Stimulated activated CD8-positive, alpha-beta memory T cell treated with anti-CD3 and anti-CD28 coated beads, Interleukin-7, amount 100 ng/mL, for 24 hours (primary cell): ENCODE measurements around the gene CCNT1.
"Not testable (repeated sequence)": the region's sequence is repeated elsewhere in the genome, so short reads cannot be mapped to it uniquely, and the experiment has no call there.

ENCODE experiments used
- DNase-seq: peaks from one replicate; pipeline ENCODE4 v3.0.0-alpha.2; 2020; ENCODE audit warnings: low read depth

CCNT1 gene

GRCh38 chr12:48691826-48692487, 24.6 kb downstream of the CCNT1 start:
- no peak for DNase-seq

DNA sequence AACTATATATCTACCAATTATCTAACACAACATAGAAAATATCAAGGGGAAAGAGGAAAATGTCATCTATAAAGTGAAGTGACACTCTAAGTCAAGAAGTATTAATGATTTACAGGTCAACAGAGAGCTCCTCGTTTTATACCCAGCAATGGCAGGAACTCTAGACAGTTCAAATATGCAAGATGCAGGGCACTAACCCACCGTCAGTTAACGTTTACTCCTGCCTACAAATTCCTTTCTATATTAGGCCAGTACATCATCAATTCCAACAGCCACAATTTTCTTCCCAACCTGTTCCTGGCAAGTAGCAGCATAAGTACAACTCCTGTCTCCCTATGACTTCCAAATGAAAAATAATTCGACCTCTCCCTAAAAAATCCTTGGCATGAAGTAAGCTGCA, 25.5 kb downstream of the CCNT1 start:
- no peak for DNase-seq

- no peak for DNase-seq
These were observed 26.1 kb downstream of the CCNT1 start for GRCh38 chr12:48690436-48690835.

- no peak for DNase-seq
These were observed 27.7 kb downstream of the CCNT1 start for GRCh38 chr12:48688836-48689235.

DNA sequence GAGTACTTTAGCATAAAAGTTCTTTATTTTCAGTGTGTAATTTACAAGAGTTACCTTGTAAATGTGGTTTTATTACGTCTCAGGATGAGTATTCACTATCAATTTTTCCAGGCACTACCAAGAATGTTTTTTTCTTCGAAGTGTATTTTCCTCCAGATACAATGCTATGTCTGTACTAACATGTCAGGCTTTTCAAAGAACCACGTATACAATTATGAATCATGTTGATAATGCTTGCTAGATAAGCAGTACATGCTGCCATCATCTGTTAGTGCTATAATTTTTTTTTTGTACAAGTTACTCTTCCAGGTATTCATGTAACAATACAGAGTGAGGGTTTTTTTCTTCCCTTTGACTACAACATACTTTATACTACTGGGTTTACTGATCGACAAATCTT, 28.9 kb downstream of the CCNT1 start:
- DNase-seq, result no peak

DNA sequence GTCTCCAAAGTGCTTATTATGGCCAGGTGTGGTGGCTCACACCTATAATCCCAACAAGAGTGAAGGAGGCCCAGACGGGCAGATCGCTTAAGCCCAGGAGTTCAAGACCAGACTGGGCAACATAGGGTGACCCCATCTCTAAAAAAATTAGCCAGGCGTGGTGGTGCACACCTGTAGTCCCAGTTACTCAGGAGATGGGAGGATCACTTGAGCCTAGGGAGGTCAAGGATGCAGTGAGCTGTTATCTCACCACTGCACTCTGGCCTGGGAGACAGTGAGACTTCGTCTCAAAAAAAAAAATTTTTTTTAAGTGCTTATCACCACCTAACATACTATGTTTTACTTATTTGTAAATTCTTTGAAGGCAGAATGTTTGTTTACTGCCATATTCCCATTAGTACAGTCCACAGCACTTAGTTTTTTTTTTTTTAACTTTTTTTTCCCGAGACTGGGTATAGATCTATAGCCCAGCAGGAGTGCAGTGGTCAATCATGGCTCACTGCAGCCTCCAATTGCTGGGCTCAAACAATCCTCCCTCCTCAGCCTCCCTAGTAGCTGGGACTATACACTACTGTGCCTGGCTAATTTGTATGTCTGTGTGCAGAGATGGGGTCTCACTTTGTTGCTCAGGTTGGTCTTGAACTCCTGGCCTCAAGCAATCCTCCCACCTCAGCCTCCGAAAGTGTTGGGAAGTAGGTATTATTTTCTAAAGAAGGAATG, 29.7 kb downstream of the CCNT1 start:
- no peak for DNase-seq

- no peak for DNase-seq
These were observed 30.4 kb downstream of the CCNT1 start for GRCh38 chr12:48686037-48686595.

DNA sequence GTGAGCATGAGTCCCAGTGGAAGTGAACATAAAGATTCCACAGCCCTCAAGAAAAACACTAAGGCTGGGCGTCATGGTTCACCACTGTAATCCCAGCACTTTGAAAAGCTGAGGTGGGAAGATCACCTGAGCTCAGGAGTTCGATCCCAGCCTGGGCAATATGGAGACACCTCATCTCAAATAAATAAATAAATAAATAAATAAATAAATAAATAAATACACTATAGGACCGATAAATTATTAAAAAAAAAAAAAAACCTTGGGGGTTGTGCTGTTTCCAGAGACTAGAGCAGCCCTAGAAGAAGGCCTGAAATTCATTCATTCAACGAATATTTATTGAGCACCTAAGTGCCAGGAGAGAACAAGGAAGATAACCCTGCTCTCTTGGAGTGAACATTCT, 33.0 kb downstream of the CCNT1 start:
- no peak for DNase-seq

DNA sequence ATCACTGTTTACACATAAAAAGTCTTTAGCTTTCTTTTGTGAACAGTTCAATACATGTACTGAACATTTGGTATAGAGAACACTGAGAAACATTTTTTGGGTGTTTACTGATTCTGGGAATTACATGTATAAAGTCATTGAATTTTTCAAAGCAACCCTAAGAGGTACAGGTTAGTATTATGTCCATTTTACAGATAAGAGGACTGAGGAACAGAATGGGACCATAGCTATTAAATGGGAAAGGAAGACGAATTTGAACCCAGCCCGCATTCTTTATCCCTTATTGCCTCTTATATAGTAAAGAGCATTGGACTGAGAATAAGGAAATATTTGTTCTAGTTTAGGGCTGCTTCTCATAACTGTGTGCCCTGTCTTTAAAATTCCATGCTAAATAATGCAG, 33.6 kb downstream of the CCNT1 start:
- DNase-seq, result no peak

DNA sequence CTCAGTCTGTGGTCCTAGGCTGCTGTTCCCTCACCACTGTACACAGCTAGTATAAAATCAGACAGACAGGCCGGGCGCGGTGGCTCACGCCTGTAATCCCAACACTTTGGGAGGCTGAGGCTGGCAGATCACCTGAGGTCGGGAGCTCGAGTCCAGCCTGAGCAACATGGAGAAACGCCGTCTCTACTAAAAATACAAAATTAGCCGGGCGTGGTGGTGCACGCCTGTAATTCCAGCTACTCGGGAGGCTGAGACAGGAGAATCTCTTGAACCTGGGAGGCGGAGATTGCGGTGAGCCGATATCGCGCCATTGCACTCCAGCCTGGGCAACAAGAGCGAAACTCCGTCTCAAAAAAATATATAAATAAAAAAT, 34.0 kb downstream of the CCNT1 start:
- not testable (repeated sequence) for DNase-seq

GRCh38 chr12:48681710-48682532, 34.6 kb downstream of the CCNT1 start, which contains the start of gene KANSL2:
KANSL2 (minus strand) TSS chr12:48682238; CDS start chr12:48681632, 606 bp downstream.
- peak; percentile 92 for DNase-seq

- DNase-seq, result no peak
These were observed 35.2 kb downstream of the CCNT1 start for GRCh38 chr12:48681399-48681709.

DNA sequence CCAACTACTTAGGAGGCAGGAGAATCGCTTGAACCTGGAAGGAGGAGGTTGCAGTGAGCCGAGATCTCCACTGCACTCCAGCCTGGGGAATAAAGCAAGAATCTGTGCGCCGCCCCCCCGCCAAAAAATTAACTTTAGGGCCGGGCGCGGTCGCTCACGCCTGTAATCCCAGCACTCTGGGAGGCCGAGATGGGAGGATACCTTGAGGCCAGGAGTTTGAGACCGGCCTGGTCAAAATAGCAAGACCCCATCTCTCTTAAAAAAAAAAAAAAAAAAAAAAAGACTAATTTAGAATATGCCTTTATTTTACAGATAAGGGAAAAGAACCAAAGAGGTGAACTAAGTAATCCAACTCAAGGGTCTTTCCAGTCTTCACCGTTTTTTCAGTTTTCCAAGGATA, 35.6 kb downstream of the CCNT1 start:
- DNase-seq, result no peak

DNA sequence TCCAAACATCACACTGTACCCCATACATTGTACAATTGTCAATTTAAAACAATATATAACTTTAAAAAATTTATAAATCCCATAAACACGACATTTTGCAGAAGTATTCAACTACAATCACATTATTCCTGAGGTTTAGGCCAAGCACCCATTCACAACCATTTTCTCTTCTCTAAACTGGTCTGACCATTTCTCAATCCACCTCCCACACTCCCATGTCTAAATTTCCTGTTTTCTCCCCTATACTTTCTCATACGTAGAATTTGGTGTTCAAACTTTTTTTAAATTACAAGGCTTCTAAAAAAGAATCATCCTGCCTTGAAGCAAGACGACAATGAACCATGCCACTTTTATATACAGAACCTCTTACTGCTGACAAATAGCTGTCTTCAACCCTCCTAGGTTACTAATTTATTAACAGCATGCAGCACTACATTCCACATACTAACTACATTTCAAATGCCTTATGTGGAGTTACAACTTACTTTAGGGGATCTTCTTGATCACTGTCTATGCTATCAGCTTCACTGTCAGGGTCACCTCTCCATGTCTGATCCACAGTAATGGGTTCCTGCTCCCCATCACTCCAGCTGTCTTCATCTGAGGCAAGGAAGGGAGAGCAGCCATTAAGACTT, 37.8 kb downstream of the CCNT1 start:
- no peak for DNase-seq

DNA sequence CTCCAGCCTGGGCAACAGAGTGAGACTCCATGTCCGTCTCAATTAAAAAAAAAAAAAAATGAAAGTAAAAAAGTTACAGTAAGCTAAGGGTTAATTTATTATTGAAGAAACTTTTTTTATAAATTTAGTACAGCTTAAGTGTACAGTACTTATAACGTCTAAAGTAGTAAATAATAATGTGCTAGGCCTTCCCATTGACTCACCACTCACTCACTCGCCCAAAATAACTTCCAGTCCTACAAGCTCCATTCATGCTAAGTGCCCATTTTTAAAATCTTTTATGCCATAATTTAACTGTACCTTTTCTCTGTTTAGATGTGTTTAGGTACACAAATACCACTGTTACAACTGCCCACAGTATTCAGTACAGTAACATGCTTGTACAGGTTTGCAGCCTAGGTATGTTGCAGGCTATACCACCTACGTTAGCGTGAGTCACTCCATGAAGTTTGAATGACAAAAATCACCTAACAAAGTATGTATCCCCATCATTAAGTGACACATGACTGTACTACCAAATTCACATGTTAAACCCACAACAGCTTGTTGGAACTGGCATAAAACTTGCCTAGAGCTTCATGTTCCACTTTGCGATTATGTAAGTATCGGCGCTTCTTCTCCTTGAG, 45.2 kb downstream of the CCNT1 start:
- DNase-seq, result no peak

- DNase-seq, result no peak
These were observed 47.5 kb downstream of the CCNT1 start for GRCh38 chr12:48668996-48669395.

GRCh38 chr12:48659863-48660262, 56.6 kb downstream of the CCNT1 start:
- no peak for DNase-seq

DNA sequence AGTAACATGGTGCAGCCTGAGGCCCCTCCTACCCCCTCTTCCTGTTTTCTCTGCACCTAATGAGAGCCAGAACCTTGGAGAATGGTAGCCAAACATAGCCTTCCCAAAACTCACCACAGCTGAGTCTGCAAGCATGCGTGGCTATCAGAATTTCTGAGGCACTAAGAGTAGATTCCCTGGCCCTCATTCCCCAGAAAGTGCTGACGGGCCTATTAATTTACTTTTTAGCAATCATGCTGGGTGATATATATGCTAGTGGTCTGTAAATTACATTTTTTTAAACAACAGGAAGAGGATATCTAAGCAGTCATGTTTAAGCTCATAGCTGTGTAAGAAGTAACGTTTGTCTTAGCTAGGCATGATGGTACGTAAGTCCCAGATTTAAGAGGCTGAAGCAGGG, 64.8 kb downstream of the CCNT1 start:
- no peak for DNase-seq

GRCh38 chr12:48645354-48645753, 71.2 kb downstream of the CCNT1 start:
- DNase-seq, result not testable (repeated sequence)

DNA sequence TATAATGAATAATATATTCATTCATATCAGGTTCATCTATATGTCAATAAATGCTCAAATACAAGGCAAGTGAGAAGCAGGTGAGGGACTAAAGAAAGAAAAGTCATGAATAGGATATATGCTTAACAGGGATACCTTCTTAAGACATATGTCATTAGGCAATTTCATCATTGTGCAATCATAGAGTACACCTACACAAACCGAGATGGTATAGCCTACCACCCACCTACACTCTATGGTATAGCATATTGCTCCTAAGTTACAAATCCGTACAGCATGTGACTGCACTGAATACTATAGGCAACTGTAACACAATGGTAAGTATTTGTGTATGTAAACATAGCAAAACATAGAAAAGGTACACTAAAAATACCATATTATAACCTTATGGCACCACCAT, 73.5 kb downstream of the CCNT1 start:
- no peak for DNase-seq

DNA sequence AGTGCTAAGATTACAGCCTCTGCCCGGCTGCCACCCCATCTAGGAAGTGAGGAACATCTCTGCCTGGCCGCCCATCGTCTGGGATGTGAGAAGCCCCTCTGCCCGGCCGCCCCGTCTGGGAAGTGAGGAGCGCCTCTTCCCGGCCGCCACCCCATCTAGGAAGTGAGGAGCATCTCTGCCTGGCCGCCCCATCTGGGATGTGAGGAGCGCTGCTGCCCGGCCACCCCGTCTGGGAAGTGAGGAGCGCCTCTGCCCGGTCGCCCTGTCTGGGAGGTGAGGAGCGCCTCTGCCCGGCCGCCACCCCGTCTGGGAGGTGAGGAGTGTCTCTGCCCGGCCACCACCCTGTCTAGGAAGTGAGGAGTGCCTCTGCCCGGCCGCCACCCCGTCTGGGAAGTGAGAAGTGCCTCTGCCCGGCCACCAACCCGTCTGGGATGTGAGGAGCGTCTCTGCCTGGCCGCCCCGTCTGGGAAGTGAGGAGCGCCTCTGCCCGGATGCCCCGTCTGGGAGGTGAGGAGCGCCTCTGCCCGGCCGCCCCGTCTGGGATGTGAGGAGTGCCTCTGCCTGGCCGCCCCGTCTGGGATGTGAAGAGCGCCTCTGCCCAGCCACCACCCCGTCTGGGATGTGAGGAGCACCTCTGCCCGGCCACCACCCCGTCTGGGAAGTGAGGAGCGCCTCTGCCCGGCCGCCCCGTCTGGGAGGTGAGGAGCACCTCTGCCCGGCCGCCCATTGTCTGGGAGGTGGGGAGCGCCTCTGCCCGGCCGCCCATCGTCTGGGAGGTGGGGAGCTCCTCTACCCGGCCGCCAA, 74.6 kb downstream of the CCNT1 start:
- not testable (repeated sequence) for DNase-seq
